K562 (cell line): ENCODE data around the gene COL11A2. TPM values are rescaled to one million over a fixed set of nuclear protein-coding genes. Genes with fewer than 3 reads are reported as not detected.

ENCODE experiments used
- ATAC-seq: fragments of 200-7000 bp; cut with Tn5 transposase; 3 replicates; pipeline ENCODE4 v1.9.1; 2020; ENCODE audit warnings: moderate library complexity
- BruUV-seq: library from RNA; stranded (reverse); fragments of 400-500 nt; replicated peaks from 2 replicates; lab custom pipeline; 2021; lab: Mats Ljungman, UMichigan
- CTCF ChIA-PET: fragments of 300-600 bp; formaldehyde crosslinking; extraction: SDS; loops from one replicate; lab custom pipeline; 2021; ENCODE audit warnings: low intra/inter-chr PET ratio; lab: Yijun Ruan, JAX
- POLR2A ChIA-PET: fragments of 300-600, 350-650 bp; sonication (Branson Sonifier 250); formaldehyde crosslinking; extraction: SDS; loops from one replicate; lab custom pipeline; 2021; ENCODE audit warnings: antibody characterized with exemption, inconsistent platforms; lab: Yijun Ruan, JAX
- DNase-seq, 4 experiments: peaks; one replicate each; pipeline versions ENCODE4 v3.0.0 to v3.0.0-alpha.2; 2011 to 2018; ENCODE audit warnings: low spot score in 3 of 4, mixed read lengths in 3 of 4; ENCODE audit errors: extremely low read depth in 1 of 4
- FAIRE-seq: peaks from 2 replicates; lab custom pipeline; 2011; peaks lifted over from hg19 to GRCh38; lab: Jason Lieb, UNC
- H2AFZ ChIP-seq: 2 replicates; pipeline ENCODE4 v1.6.0; 2011; ENCODE audit warnings: low read depth, low read length, control low read depth, inconsistent platforms
- H3K27ac ChIP-seq: fragments of 200-600 bp; 3 replicates; pipeline ENCODE4 v1.8.0; 2011; ENCODE audit warnings: low read depth, mild to moderate bottlenecking, control low read depth, inconsistent platforms, low read length, moderate library complexity, mixed read lengths; ENCODE audit errors: extremely low read depth
- H3K27me3 ChIP-seq, 2 experiments: fragments of 300-600 bp in 1 of 2; 2 replicates in 1 of 2; 3 replicates in 1 of 2; pipeline versions ENCODE4 v1.6.0 to v1.8.0; 2011; ENCODE audit warnings: inconsistent platforms in 2 of 2, low read length in 2 of 2, mild to moderate bottlenecking in 1 of 2, mixed read lengths in 1 of 2, moderate library complexity in 1 of 2; ENCODE audit not compliant: control insufficient read depth in 2 of 2, insufficient read depth in 2 of 2
- H3K36me3 ChIP-seq: fragments of 300-600 bp; 3 replicates; pipeline ENCODE4 v1.8.0; 2011; ENCODE audit warnings: mild to moderate bottlenecking, low read length, inconsistent platforms; ENCODE audit not compliant: control insufficient read depth, insufficient read depth
- H3K4me1 ChIP-seq, 2 experiments: fragments of 200-600 bp in 1 of 2; replicated peaks in 1 of 2; 2 replicates in 1 of 2; 3 replicates in 1 of 2; pipeline versions ENCODE4 v1.5.1 to v1.8.0; 2011; ENCODE audit warnings: inconsistent platforms in 2 of 2, low read length in 2 of 2, mild to moderate bottlenecking in 1 of 2, mixed read lengths in 1 of 2, moderate library complexity in 1 of 2; ENCODE audit not compliant: control insufficient read depth in 2 of 2, insufficient read depth in 2 of 2
- H3K4me2 ChIP-seq: 2 replicates; pipeline ENCODE4 v1.6.1; 2011; ENCODE audit warnings: low read length, control low read depth, inconsistent platforms, mixed read lengths; ENCODE audit not compliant: insufficient read depth
- H3K4me3 ChIP-seq: fragments of 200-600 bp; sonication (generic), shearing (Covaris generic); 2 replicates; pipeline ENCODE4 v1.5.1; 2016; ENCODE audit warnings: control low read depth, inconsistent platforms
- H3K79me2 ChIP-seq: fragments of 200-600 bp; 3 replicates; pipeline ENCODE4 v1.8.0; 2011; ENCODE audit warnings: low read length, inconsistent platforms; ENCODE audit not compliant: control insufficient read depth, insufficient read depth
- H3K9ac ChIP-seq, 2 experiments: 2 replicates each; pipeline versions ENCODE4 v1.6.0 to v1.6.1; 2011; ENCODE audit warnings: low read depth in 2 of 2, low read length in 2 of 2, control low read depth in 1 of 2, inconsistent platforms in 1 of 2, mild to moderate bottlenecking in 1 of 2, mixed read lengths in 1 of 2; ENCODE audit not compliant: insufficient read depth in 1 of 2
- H3K9me1 ChIP-seq: one replicate; pipeline ENCODE4 v1.6.0; 2011; ENCODE audit warnings: inconsistent platforms, mild to moderate bottlenecking, low read length, moderate library complexity; ENCODE audit not compliant: control insufficient read depth, insufficient read depth
- H3K9me3 ChIP-seq: replicated peaks from 2 replicates; pipeline ENCODE4 v1.5.1; 2011; ENCODE audit warnings: low read depth, low read length, inconsistent platforms; ENCODE audit not compliant: control insufficient read depth, insufficient read depth
- H4K20me1 ChIP-seq: replicated peaks from 2 replicates; pipeline ENCODE4 v1.6.1; 2011; ENCODE audit warnings: low read length, inconsistent platforms, mixed read lengths; ENCODE audit not compliant: control insufficient read depth, insufficient read depth
- CAMTA2 ChIP-seq: fragments of 250-450 bp; sonication (Bioruptor Pico); conservative IDR thresholded peaks from 2 replicates; pipeline ENCODE4 v1.5.1; 2022
- CHD2 ChIP-seq: IDR thresholded peaks from 2 replicates; pipeline ENCODE4 v1.6.1; 2011; ENCODE audit warnings: low read depth, low read length
- CLOCK ChIP-seq: fragments of 250-450 bp; sonication (Bioruptor Pico); IDR thresholded peaks from 2 replicates; pipeline ENCODE4 v1.4.0; 2020; ENCODE audit warnings: mild to moderate bottlenecking, moderate library complexity, borderline replicate concordance
- ILF3 ChIP-seq: fragments of 450-650 bp; IDR thresholded peaks from 2 replicates; pipeline ENCODE4 v1.6.1; 2018; ENCODE audit warnings: antibody characterized with exemption, mild to moderate bottlenecking, moderate library complexity, borderline replicate concordance
- MAZ ChIP-seq, 2 experiments: fragments of 450-650 bp in 1 of 2; sonication (generic) in 1 of 2; formaldehyde crosslinking; IDR thresholded peaks in 1 of 2; conservative IDR thresholded peaks in 1 of 2; 2 replicates each; pipeline versions ENCODE4 v1.4.0 to v1.5.0; 2020; ENCODE audit warnings: mild to moderate bottlenecking in 1 of 2, missing genetic modification reagents in 1 of 2
- MTA2 ChIP-seq: fragments of 450-650 bp; IDR thresholded peaks from 2 replicates; pipeline ENCODE4 v1.6.1; 2016; ENCODE audit warnings: low read depth
- NBN ChIP-seq: fragments of 450-650 bp; IDR thresholded peaks from 2 replicates; pipeline ENCODE4 v1.6.1; 2016; ENCODE audit warnings: low read depth, mild to moderate bottlenecking
- PHF20 ChIP-seq: fragments of 450-650 bp; IDR thresholded peaks from 2 replicates; pipeline ENCODE4 v1.6.1; 2018; ENCODE audit not compliant: partially characterized antibody
- RBM22 ChIP-seq: fragments of 200-400 bp; formaldehyde crosslinking; IDR thresholded peaks from 2 replicates; pipeline ENCODE4 v1.6.1; 2018; ENCODE audit warnings: low read length, low read depth; ENCODE audit not compliant: poor library complexity, severe bottlenecking
- RUNX1 ChIP-seq: sonication (generic); IDR thresholded peaks from 2 replicates; pipeline ENCODE4 v1.6.1; 2016; ENCODE audit warnings: antibody characterized with exemption, low read depth
- SMAD1 ChIP-seq: fragments of 150-350 bp; IDR thresholded peaks from 2 replicates; pipeline ENCODE4 v1.6.1; 2014; ENCODE audit warnings: low read length, low read depth; ENCODE audit not compliant: partially characterized antibody
- SMAD4 ChIP-seq: fragments of 250-450 bp; sonication (Bioruptor Pico); conservative IDR thresholded peaks from 2 replicates; pipeline ENCODE4 v1.8.0; 2021; ENCODE audit warnings: inconsistent platforms, mild to moderate bottlenecking, moderate library complexity
- ZBTB1 ChIP-seq: sonication (generic); formaldehyde crosslinking; IDR thresholded peaks from 2 replicates; pipeline ENCODE4 v1.8.1; 2023; ENCODE audit warnings: missing genetic modification reagents, low read depth, mild to moderate bottlenecking, borderline replicate concordance
- ZC3H11A ChIP-seq: IDR thresholded peaks from 2 replicates; pipeline ENCODE4 v1.6.1; 2012; ENCODE audit warnings: low read depth, low read length, improper control_type of control experiment
- ZNF324 ChIP-seq: fragments of 250-450 bp; sonication (Bioruptor Pico); IDR thresholded peaks from 2 replicates; pipeline ENCODE4 v1.4.0; 2020; ENCODE audit warnings: mild to moderate bottlenecking
- ZNF398 ChIP-seq: fragments of 250-450 bp; sonication (Bioruptor Pico); IDR thresholded peaks from 2 replicates; pipeline ENCODE4 v1.8.0; 2021; ENCODE audit warnings: moderate library complexity, mild to moderate bottlenecking, inconsistent platforms
- ZNF79 ChIP-seq: fragments of 250-450 bp; sonication (Bioruptor Pico); IDR thresholded peaks from 2 replicates; pipeline ENCODE4 v1.4.0; 2020; ENCODE audit warnings: low read depth, mild to moderate bottlenecking, moderate library complexity
- WGBS: fragments of 100-300 bp; shearing (Covaris generic); methylation state at CpG from one replicate; pipeline ENCODE4 v1.1.6; 2016; ENCODE audit warnings: low coverage, mixed read lengths; ENCODE audit not compliant: insufficient coverage; ENCODE audit errors: missing lambda C conversion rate; 5-methylcytosine and 5-hydroxymethylcytosine counted together
- in situ Hi-C: fragments of 300-500 bp; cut with MboI; formaldehyde crosslinking; loops from 4 replicates; pipeline ENCODE4 v1.15.0; 2018; ENCODE audit warnings: inconsistent platforms, mixed read lengths
- intact Hi-C: fragments of 100-400 bp; cut with micrococcal nuclease; formaldehyde crosslinking; loops from 2 replicates; pipeline ENCODE4 v1.14.2; 2022
- polyA plus RNA-seq, 8 experiments: library from polyadenylated mRNA; depleted of rRNA in 4 of 8; stranded (reverse) in 5 of 8; unstranded in 3 of 8; fragments of >200 nt; fragmentation: Nextera tagmentation in 2 of 8; fragmentation: Illumina TruSeq in 1 of 8; extraction: Ambion mirVana in 2 of 8; extraction: Trizol in 1 of 8; gene quantifications; 2 replicates each; pipeline versions ENCODE4 v1.2.1 to v1.2.3, GENCODE V29; 2011 to 2014; ENCODE audit warnings: inconsistent platforms in 1 of 8, missing spikeins in 1 of 8
- total RNA-seq, 7 experiments: library from RNA; depleted of rRNA in 6 of 7; stranded (reverse); fragments of >200 nt in 6 of 7; fragmentation: Illumina TruSeq in 2 of 7; extraction: Trizol in 2 of 7; gene quantifications; 2 replicates each; pipeline versions ENCODE4 v1.2.1 to v1.2.3, GENCODE V29; 2011 to 2021; ENCODE audit warnings: low replicate concordance in 1 of 7

The COL11A2 gene
- total and polyA plus RNA-seq, 9 of the 15 experiments (the other 6 are each of a cell fraction or from before 2014, with no cell fraction given): 0.04 to 0.35 (median 0.09) TPM; not detected in 1

DNA sequence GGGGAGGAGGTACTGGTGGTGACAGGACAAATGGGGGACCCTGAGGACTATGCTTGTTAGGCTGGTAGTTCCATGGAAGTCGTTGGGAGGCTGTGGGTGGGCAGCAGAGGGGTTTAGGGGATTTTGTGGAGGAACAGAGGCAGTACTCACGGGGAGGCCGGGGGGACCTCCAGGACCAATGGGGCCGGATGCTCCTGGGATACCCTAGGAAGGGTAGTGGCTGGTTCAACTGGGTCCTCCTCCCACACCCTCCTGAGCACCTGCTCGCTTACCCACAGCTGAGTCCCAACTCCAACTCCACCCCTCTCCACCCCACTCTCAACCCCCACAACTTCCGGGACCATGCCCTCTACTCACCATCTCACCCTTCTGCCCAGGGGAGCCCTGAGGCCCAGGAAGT lies 25.9 kb downstream of the COL11A2 start:
- Histone ChIP-seq H3K4me1 (peaks cover 7 to 27% of the 10 kb centered on the region in 2 experiments; a peak in 3 of 5 replicates), H3K4me2 (no peak overlapping the region), H3K79me2 (no peaks in the 10 kb centered on the region), H3K36me3 (no peaks in the 10 kb centered on the region), H3K27ac (no peak overlapping the region), H2AFZ (no peak overlapping the region), H3K27me3 (peaks cover 5 to 43% of the 10 kb centered on the region in 2 experiments; a peak in 3 of 5 replicates), H4K20me1 (peaks cover 4% of the 10 kb centered on the region; the same call in 1 of the 2 replicates), H3K9me3 (no peaks in the 10 kb centered on the region), H3K9ac (no peak overlapping the region), H3K9me1 (no peaks in the 10 kb centered on the region), H3K4me3 (no peak overlapping the region)
- TF ChIP-seq RBM22 (no peak), RUNX1 (no peak), ZNF324 (CRISPR knock-in tag) (no peak), SMAD1 (no peak), ZBTB1 (CRISPR knock-in tag) (no peak), NBN (no peak), MAZ (CRISPR knock-in tag; conservative IDR thresholded peaks at IDR 0.05 in 1 of 2, IDR thresholded peaks at IDR 0.05 in 1 of 2) (no peak), ZC3H11A (no peak), ZNF79 (no peak), CLOCK (no peak), PHF20 (no peak), ZNF398 (CRISPR knock-in tag) (no peak), ILF3 (no peak), MTA2 (no peak), SMAD4 (CRISPR knock-in tag) (no peak), CHD2 (no peak), CAMTA2 (CRISPR knock-in tag) (no peak)
- ChIA-PET POLR2A (no interaction called here), CTCF (no interaction called here)
- DNase-seq: no peak
- no TSS peak for BruUV-seq
- no peak for ATAC-seq
- no peak for FAIRE-seq
- intact Hi-C loops (no loop called here), in situ Hi-C loops (no loop called here)
- 5% methylated on average over 6 of the region's 6 CpGs for WGBS
